Trophoblast cell (in vitro differentiated cells and primary cell): Measurements from ENCODE around the gene FOXL3.
"Not testable (repeated sequence)": the region's sequence is repeated elsewhere in the genome, so short reads cannot be mapped to it uniquely, and the experiment has no call there.

Source experiments
- DNase-seq, 2 donors: peaks; one replicate each; pipeline ENCODE4 v3.0.0-alpha.2; 2016
- H2AFZ ChIP-seq: 2 replicates; pipeline ENCODE4 v1.6.1; 2013; ENCODE audit warnings: low read length, moderate library complexity, mild to moderate bottlenecking; ENCODE audit not compliant: insufficient read depth, poor library complexity
- H2AK5ac ChIP-seq: 2 replicates; pipeline ENCODE4 v1.6.1; 2013; ENCODE audit warnings: mild to moderate bottlenecking, low read length
- H2BK120ac ChIP-seq: 2 replicates; pipeline ENCODE4 v1.6.1; 2013; ENCODE audit warnings: low read length, mild to moderate bottlenecking, moderate library complexity; ENCODE audit not compliant: insufficient read depth, poor library complexity
- H2BK12ac ChIP-seq: 2 replicates; pipeline ENCODE4 v1.6.1; 2013; ENCODE audit warnings: mild to moderate bottlenecking, low read length, moderate library complexity
- H2BK5ac ChIP-seq: 2 replicates; pipeline ENCODE4 v1.6.1; 2013; ENCODE audit warnings: low read length, low read depth, moderate library complexity, mild to moderate bottlenecking; ENCODE audit not compliant: poor library complexity
- H3K14ac ChIP-seq: 2 replicates; pipeline ENCODE4 v1.6.1; 2013; ENCODE audit warnings: mild to moderate bottlenecking, low read length
- H3K18ac ChIP-seq: 2 replicates; pipeline ENCODE4 v1.6.1; 2013; ENCODE audit warnings: mild to moderate bottlenecking, low read length
- H3K23ac ChIP-seq: 2 replicates; pipeline ENCODE4 v1.6.1; 2013; ENCODE audit warnings: low read length
- H3K27ac ChIP-seq: 2 replicates; pipeline ENCODE4 v1.5.1; 2013; ENCODE audit warnings: low read depth, mild to moderate bottlenecking, inconsistent platforms, low read length, moderate library complexity
- H3K27me3 ChIP-seq: 2 replicates; pipeline ENCODE4 v1.6.1; 2013; ENCODE audit warnings: inconsistent platforms, mild to moderate bottlenecking, low read length, moderate library complexity; ENCODE audit not compliant: insufficient read depth
- H3K36me3 ChIP-seq, 2 experiments: 1 replicate in 1 of 2; 2 replicates in 1 of 2; pipeline ENCODE4 v1.6.1; 2013; ENCODE audit warnings: low read length in 2 of 2, mild to moderate bottlenecking in 2 of 2, moderate library complexity in 1 of 2; ENCODE audit not compliant: insufficient read depth in 2 of 2, control insufficient read depth in 1 of 2
- H3K4ac ChIP-seq: 2 replicates; pipeline ENCODE4 v1.6.1; 2013; ENCODE audit warnings: low read depth, mild to moderate bottlenecking, low read length, moderate library complexity
- H3K4me1 ChIP-seq, 2 experiments: 1 replicate in 1 of 2; 2 replicates in 1 of 2; pipeline ENCODE4 v1.6.1; 2013; ENCODE audit warnings: low read length in 2 of 2, mild to moderate bottlenecking in 2 of 2, moderate library complexity in 1 of 2; ENCODE audit not compliant: insufficient read depth in 2 of 2, control insufficient read depth in 1 of 2
- H3K4me2 ChIP-seq: 2 replicates; pipeline ENCODE4 v1.6.1; 2013; ENCODE audit warnings: inconsistent platforms, mild to moderate bottlenecking, low read length, moderate library complexity
- H3K4me3 ChIP-seq: 2 replicates; pipeline ENCODE4 v1.5.1; 2013; ENCODE audit warnings: mild to moderate bottlenecking, low read depth, low read length, inconsistent platforms
- H3K79me1 ChIP-seq: one replicate; pipeline ENCODE4 v1.6.1; 2013; ENCODE audit warnings: low read length
- H3K79me2 ChIP-seq: 2 replicates; pipeline ENCODE4 v1.6.1; 2013; ENCODE audit warnings: low read length, mild to moderate bottlenecking; ENCODE audit not compliant: control insufficient read depth, insufficient read depth, poor library complexity
- H3K9ac ChIP-seq: 2 replicates; pipeline ENCODE4 v1.6.1; 2013; ENCODE audit warnings: mild to moderate bottlenecking, low read length
- H3K9me3 ChIP-seq: 2 replicates; pipeline ENCODE4 v1.6.1; 2013; ENCODE audit warnings: low read depth, mild to moderate bottlenecking, control low read depth, inconsistent platforms, low read length; ENCODE audit not compliant: insufficient read depth
- H4K12ac ChIP-seq: 2 replicates; pipeline ENCODE4 v1.6.1; 2013; ENCODE audit warnings: low read depth, mild to moderate bottlenecking, low read length, moderate library complexity
- H4K8ac ChIP-seq: 2 replicates; pipeline ENCODE4 v1.6.1; 2013; ENCODE audit warnings: low read depth, mild to moderate bottlenecking, low read length, moderate library complexity
- H4K91ac ChIP-seq: one replicate; pipeline ENCODE4 v1.6.1; 2013; ENCODE audit warnings: low read depth, mild to moderate bottlenecking, low read length, moderate library complexity
- WGBS: extraction: QIAGEN DNeasy Blood & Tissue Kit; methylation state at CpG from one replicate; pipeline ENCODE4 v1.1.7; 2013; ENCODE audit warnings: missing lambda C conversion rate; ENCODE audit not compliant: insufficient read length, insufficient coverage; ENCODE audit errors: extremely low coverage; 5-methylcytosine and 5-hydroxymethylcytosine counted together

The FOXL3 gene

GRCh38 chr7:334618-335357 is 44.8 kb downstream of the FOXL3 start:
- no peak overlapping the region for H2AK5ac ChIP-seq
- no peak overlapping the region for H4K8ac ChIP-seq
- peaks cover 0 to 4% of the 10 kb centered on the region in 2 experiments for H3K4me1 ChIP-seq
- no peak overlapping the region for H3K4me2 ChIP-seq
- no peak overlapping the region for H3K27ac ChIP-seq
- H3K9ac ChIP-seq, result no peak overlapping the region
- H3K23ac ChIP-seq, result no peak overlapping the region
- no peak for DNase-seq
- H3K79me1 ChIP-seq, result no peaks in the 10 kb centered on the region
- no peak overlapping the region for H3K18ac ChIP-seq
- H2BK12ac ChIP-seq, result no peak overlapping the region
- no peak overlapping the region for H3K4me3 ChIP-seq
- H2BK5ac ChIP-seq, result no peak overlapping the region
- no peak overlapping the region for H3K14ac ChIP-seq
- H3K4ac ChIP-seq, result no peak overlapping the region
- no peak overlapping the region for H2AFZ ChIP-seq
- H4K91ac ChIP-seq, result no peak overlapping the region
- H2BK120ac ChIP-seq, result no peak overlapping the region
- WGBS, result no CpG with 5 or more reads among the region's 16 CpGs
- H4K12ac ChIP-seq, result no peak overlapping the region
- H3K9me3 ChIP-seq, result peaks cover 14% of the 10 kb centered on the region
- no peaks in the 10 kb centered on the region for H3K36me3 ChIP-seq
- H3K27me3 ChIP-seq, result no peaks in the 10 kb centered on the region
- H3K79me2 ChIP-seq, result no peaks in the 10 kb centered on the region

GRCh38 chr7:335358-336148 is 45.6 kb downstream of the FOXL3 start:
- H3K18ac ChIP-seq, result no peak overlapping the region
- H4K91ac ChIP-seq, result no peak overlapping the region
- no peak overlapping the region for H4K8ac ChIP-seq
- H3K4me2 ChIP-seq, result no peak overlapping the region
- no peak overlapping the region for H3K27ac ChIP-seq
- H2BK120ac ChIP-seq, result no peak overlapping the region
- no peak overlapping the region for H4K12ac ChIP-seq
- no CpG with 5 or more reads among the region's 11 CpGs for WGBS
- H3K79me2 ChIP-seq, result no peaks in the 10 kb centered on the region
- H3K79me1 ChIP-seq, result no peaks in the 10 kb centered on the region
- no peak overlapping the region for H3K4ac ChIP-seq
- no peak overlapping the region for H2BK12ac ChIP-seq
- no peak overlapping the region for H2AK5ac ChIP-seq
- H2AFZ ChIP-seq, result no peak overlapping the region
- no peak overlapping the region for H2BK5ac ChIP-seq
- no peak overlapping the region for H3K9ac ChIP-seq
- H3K36me3 ChIP-seq, result no peaks in the 10 kb centered on the region
- no peaks in the 10 kb centered on the region for H3K27me3 ChIP-seq
- H3K4me3 ChIP-seq, result no peak overlapping the region
- H3K9me3 ChIP-seq, result peaks cover 14% of the 10 kb centered on the region
- H3K14ac ChIP-seq, result no peak overlapping the region
- DNase-seq, result no peak
- H3K4me1 ChIP-seq, result peaks cover 0 to 4% of the 10 kb centered on the region in 2 experiments
- H3K23ac ChIP-seq, result no peak overlapping the region

- no CpG with 5 or more reads among the region's 25 CpGs for WGBS
- not testable (repeated sequence) for H3K4me3 ChIP-seq, H4K91ac ChIP-seq, H3K4ac ChIP-seq, H3K79me2 ChIP-seq, H2AK5ac ChIP-seq, H2BK12ac ChIP-seq, H3K4me1 ChIP-seq, H3K18ac ChIP-seq, H3K27ac ChIP-seq, H2BK120ac ChIP-seq, H3K4me2 ChIP-seq, H3K9ac ChIP-seq, H4K12ac ChIP-seq, H4K8ac ChIP-seq, DNase-seq, H2BK5ac ChIP-seq, H2AFZ ChIP-seq, H3K79me1 ChIP-seq, H3K27me3 ChIP-seq, H3K14ac ChIP-seq, H3K36me3 ChIP-seq, H3K23ac ChIP-seq
- H3K9me3 ChIP-seq, result peaks cover 14% of the 10 kb centered on the region
Measured at GRCh38 chr7:336149-336533, 46.2 kb downstream of the FOXL3 start.

GRCh38 chr7:336810-337566 is 47.0 kb downstream of the FOXL3 start:
- no CpG with 5 or more reads among the region's 34 CpGs for WGBS
- Histone ChIP-seq H3K14ac (no peak overlapping the region), H3K9ac (no peak overlapping the region), H2BK12ac (no peak overlapping the region), H3K18ac (no peak overlapping the region), H2BK120ac (no peak overlapping the region), H4K12ac (no peak overlapping the region), H4K8ac (no peak overlapping the region), H3K4me1 (peaks cover 0 to 4% of the 10 kb centered on the region in 2 experiments), H3K79me1 (no peaks in the 10 kb centered on the region), H3K36me3 (no peaks in the 10 kb centered on the region), H3K27ac (no peak overlapping the region), H3K4me3 (no peak overlapping the region), H3K4me2 (no peak overlapping the region), H2AK5ac (no peak overlapping the region), H3K23ac (no peak overlapping the region), H3K4ac (no peak overlapping the region), H3K79me2 (no peaks in the 10 kb centered on the region), H3K9me3 (peaks cover 14% of the 10 kb centered on the region), H2BK5ac (no peak overlapping the region), H4K91ac (no peak overlapping the region), H2AFZ (no peak overlapping the region), H3K27me3 (no peaks in the 10 kb centered on the region)
- DNase-seq, result no peak
